Omental fat pad (tissue), 4 donors: ENCODE measurements around the gene WDR27. TPM values are rescaled to one million over a fixed set of nuclear protein-coding genes. Genes with fewer than 3 reads are reported as not detected.

Source experiments
- ATAC-seq: fragments of 150-250 bp; one replicate; pipeline ENCODE4 v1.9.1; 2016; ENCODE audit warnings: mild to moderate bottlenecking, moderate library complexity; ENCODE audit not compliant: low FRiP score
- DNase-seq: peaks from one replicate; pipeline ENCODE4 v3.0.0-alpha.2; 2019; ENCODE audit warnings: low spot score
- CTCF ChIP-seq, 3 donors: fragments of 450-650 bp; IDR thresholded peaks; one replicate each; pipeline ENCODE4 v1.5.1; 2016 to 2017; ENCODE audit warnings: antibody characterized with exemption in 3 of 3, mild to moderate bottlenecking in 3 of 3, moderate library complexity in 2 of 3
- total RNA-seq, 4 donors: library from RNA; depleted of rRNA; stranded (reverse); fragments of >200 nt; gene quantifications; one replicate each; pipeline ENCODE4 v1.1.0, GENCODE V29; 2016

WDR27 gene
- total RNA-seq, 4 donors from 2014 or later = 18.9 to 35.9 (median 21.7) TPM

GRCh38 chr6:169589699-169590257 is 112.1 kb downstream of the WDR27 start:
- no peak for DNase-seq
- peak; percentile 32 for ATAC-seq
- TF ChIP-seq CTCF (IDR thresholded peaks at IDR 0.05) = no peak

GRCh38 chr6:169589293-169589692 is 112.5 kb downstream of the WDR27 start:
- TF ChIP-seq CTCF (IDR thresholded peaks at IDR 0.05) = no peak
- ATAC-seq (no peak), DNase-seq (no peak)

GRCh38 chr6:169587975-169588374 is 113.9 kb downstream of the WDR27 start:
- ATAC-seq (no peak), DNase-seq (no peak)
- no peak for TF ChIP-seq CTCF (IDR thresholded peaks at IDR 0.05)

- ATAC-seq (no peak), DNase-seq (no peak)
- no peak for TF ChIP-seq CTCF (IDR thresholded peaks at IDR 0.05)
Measured at GRCh38 chr6:169583886-169584541, 117.8 kb downstream of the WDR27 start.

GRCh38 chr6:169579407-169580111 is 122.3 kb downstream of the WDR27 start:
- DNase-seq (no peak), ATAC-seq (no peak)

GRCh38 chr6:169577974-169578373 is 123.9 kb downstream of the WDR27 start:
- DNase-seq (no peak), ATAC-seq (no peak)
- no peak for TF ChIP-seq CTCF (IDR thresholded peaks at IDR 0.05)

More at GRCh38 chr6:169579407-169580111, 122.3 kb downstream of the WDR27 start:
- TF ChIP-seq CTCF (IDR thresholded peaks at IDR 0.05) = no peak
